Lower leg skin (tissue), 4 donors: ENCODE results near the gene FCER1G. TPM values are rescaled to one million over a fixed set of nuclear protein-coding genes. Genes with fewer than 3 reads are reported as not detected.
A peak's percentile ranks its signal among the peaks of the same experiment; 100 is the strongest.

Experiments
- DNase-seq, 2 donors: peaks; one replicate each; pipeline ENCODE4 v3.0.0-alpha.2; 2019; ENCODE audit warnings: low spot score in 2 of 2
- H3K4me3 ChIP-seq: fragments of 200-600 bp; sonication (generic); 2 replicates; pipeline ENCODE4 v1.5.1; 2017; ENCODE audit warnings: mild to moderate bottlenecking, low read depth; ENCODE audit not compliant: poor library complexity, severe bottlenecking
- CTCF ChIP-seq, 3 donors: fragments of 450-650 bp; IDR thresholded peaks; one replicate each; pipeline ENCODE4 v1.5.1; 2016; ENCODE audit warnings: antibody characterized with exemption in 3 of 3, mild to moderate bottlenecking in 3 of 3, moderate library complexity in 2 of 3
- POLR2A ChIP-seq, 2 donors: fragments of 450-650 bp; IDR thresholded peaks; one replicate each; pipeline ENCODE4 v1.6.1; 2016 to 2017; ENCODE audit warnings: antibody characterized with exemption in 2 of 2, mild to moderate bottlenecking in 1 of 2, moderate library complexity in 1 of 2
- WGBS, 2 donors: methylation state at CpG; one replicate each; pipeline ENCODE4 v1.1.5; 2018; 5-methylcytosine and 5-hydroxymethylcytosine counted together
- intact Hi-C: fragments of 100-400 bp; cut with DNase I; formaldehyde crosslinking; loops from one replicate; pipeline ENCODE4 v1.15.0; 2023; ENCODE audit warnings: low total_unique reads
- total RNA-seq, 4 donors: library from RNA; depleted of rRNA; stranded (reverse); fragments of >200 nt; gene quantifications; one replicate each; pipeline ENCODE4 v1.1.0, GENCODE V29; 2016

Gene FCER1G
- total RNA-seq, 4 donors from 2014 or later, result 5.0 to 31.9 (median 17.9) TPM

- intact Hi-C loops, result no loop called here
- no peak overlapping the region for H3K4me3 ChIP-seq
- TF ChIP-seq POLR2A (IDR thresholded peaks at IDR 0.05) (no peak), CTCF (IDR thresholded peaks at IDR 0.05) (no peak)
- DNase-seq, result no peak
- WGBS, 2 donors, result 68 to 94% methylated on average over 1 of the region's 1 CpG
Measured at GRCh38 chr1:161180639-161181038, 34.5 kb upstream of the FCER1G start.

GRCh38 chr1:161182214-161182613, 32.9 kb upstream of the FCER1G start:
- WGBS, 2 donors, result 61 to 82% methylated on average over 1 of the region's 1 CpG
- intact Hi-C loops, result no loop called here
- TF ChIP-seq CTCF (IDR thresholded peaks at IDR 0.05), result no peak
- TF ChIP-seq POLR2A (IDR thresholded peaks at IDR 0.05), result no peak

GRCh38 chr1:161185282-161185682, 29.8 kb upstream of the FCER1G start:
- no peak overlapping the region for H3K4me3 ChIP-seq
- peak; percentile 88 to 96 for DNase-seq
- no peak for TF ChIP-seq CTCF (IDR thresholded peaks at IDR 0.05)
- TF ChIP-seq POLR2A (IDR thresholded peaks at IDR 0.05), result no peak
- intact Hi-C loops, result no loop called here
- WGBS, 2 donors, result 4 to 5% methylated on average over 3 of the region's 3 CpGs

More at GRCh38 chr1:161182214-161182613, 32.9 kb upstream of the FCER1G start:
- no peak overlapping the region for H3K4me3 ChIP-seq
- no peak for DNase-seq

GRCh38 chr1:161185732-161186311, 29.3 kb upstream of the FCER1G start:
- no peak overlapping the region for H3K4me3 ChIP-seq
- 35 to 38% methylated on average over 2 of the region's 2 CpGs for WGBS, 2 donors
- intact Hi-C loops, result no loop called here

GRCh38 chr1:161187311-161187710, 27.8 kb upstream of the FCER1G start:
- TF ChIP-seq POLR2A (IDR thresholded peaks at IDR 0.05) (no peak), CTCF (IDR thresholded peaks at IDR 0.05) (no peak)
- DNase-seq, result no peak
- 77 to 80% methylated on average over 3 of the region's 3 CpGs for WGBS, 2 donors
- no peak overlapping the region for H3K4me3 ChIP-seq
- intact Hi-C loops, result no loop called here

More at GRCh38 chr1:161185732-161186311, 29.3 kb upstream of the FCER1G start:
- TF ChIP-seq CTCF (IDR thresholded peaks at IDR 0.05), result no peak
- no peak for TF ChIP-seq POLR2A (IDR thresholded peaks at IDR 0.05)
- no peak for DNase-seq

- no peak overlapping the region for H3K4me3 ChIP-seq
- WGBS, 2 donors, result 50 to 56% methylated on average over 6 of the region's 6 CpGs
- intact Hi-C loops, result no loop called here
- no peak for TF ChIP-seq POLR2A (IDR thresholded peaks at IDR 0.05)
- no peak for TF ChIP-seq CTCF (IDR thresholded peaks at IDR 0.05)
- no peak for DNase-seq
Measured at GRCh38 chr1:161188381-161188780, 26.7 kb upstream of the FCER1G start.
